HCT116 (cell line): ENCODE measurements around the gene WWOX. TPM values are rescaled to one million over a fixed set of nuclear protein-coding genes. Genes with fewer than 3 reads are reported as not detected.

Experiments used
- ATAC-seq: fragments of 200-7000 bp; cut with Tn5 transposase; 2 replicates; pipeline ENCODE4 v1.9.1; 2020; ENCODE audit warnings: mild to moderate bottlenecking, moderate library complexity
- BruUV-seq: library from RNA; stranded (reverse); fragments of 400-500 nt; replicated peaks from 2 replicates; lab custom pipeline; 2021; lab: Mats Ljungman, UMichigan
- CTCF ChIA-PET: fragments of 300-600 bp; sonication (Branson Sonifier 250); formaldehyde crosslinking; loops from one replicate; lab custom pipeline; 2021; ENCODE audit warnings: antibody characterized with exemption; lab: Charles Lee
- POLR2A ChIA-PET: fragments of 300-600, 350-600 bp; sonication (Branson Sonifier 250); formaldehyde crosslinking; loops from one replicate; lab custom pipeline; 2021; ENCODE audit warnings: antibody characterized with exemption; lab: Charles Lee
- RAD21 ChIA-PET, 2 experiments: fragments of 300-600 bp; sonication (Branson Sonifier 250); formaldehyde crosslinking; loops; one replicate each; lab custom pipeline; 2023; ENCODE audit warnings: low total read pairs in 2 of 2; ENCODE audit not compliant: uncharacterized antibody in 2 of 2, unreplicated experiment in 2 of 2, low non-redundant PET in 1 of 2; lab: Charles Lee
- DNase-seq: peaks from one replicate; pipeline ENCODE4 v3.0.0-alpha.2; 2010; ENCODE audit warnings: low read depth, low spot score
- H2AFZ ChIP-seq: fragments of 200-600 bp; shearing (Covaris generic), sonication (generic); 2 replicates; pipeline ENCODE4 v1.6.1; 2017; ENCODE audit warnings: low read depth, mixed run types, mixed read lengths, antibody characterized with exemption, low read length; ENCODE audit not compliant: poor library complexity, severe bottlenecking
- H3K27ac ChIP-seq: 2 replicates; pipeline ENCODE4 v1.5.1; 2012; ENCODE audit warnings: low read depth, low read length
- H3K27me3 ChIP-seq: fragments of 200-600 bp; sonication (generic); 2 replicates; pipeline ENCODE4 v1.6.1; 2016; ENCODE audit warnings: mixed run types, low read length, mixed read lengths; ENCODE audit not compliant: insufficient read depth
- H3K36me3 ChIP-seq, 2 experiments: fragments of 200-500 bp in 1 of 2; fragments of 200-600 bp in 1 of 2; sonication (Bioruptor generic) in 1 of 2; sonication (generic) in 1 of 2; 2 replicates each; pipeline versions ENCODE4 v1.5.1 to v1.6.1; 2014 to 2016; ENCODE audit warnings: low read length in 2 of 2, inconsistent platforms in 1 of 2, mixed read lengths in 1 of 2, mixed run types in 1 of 2; ENCODE audit not compliant: insufficient read depth in 2 of 2, control insufficient read depth in 1 of 2
- H3K4me1 ChIP-seq, 2 experiments: fragments of 200-600 bp in 1 of 2; sonication (generic) in 1 of 2; 2 replicates each; pipeline versions ENCODE4 v1.5.1 to v1.6.1; 2012 to 2017; ENCODE audit warnings: low read length in 2 of 2, inconsistent platforms in 1 of 2, mild to moderate bottlenecking in 1 of 2, mixed read lengths in 1 of 2, mixed run types in 1 of 2, moderate library complexity in 1 of 2; ENCODE audit not compliant: insufficient read depth in 2 of 2, control insufficient read depth in 1 of 2
- H3K4me2 ChIP-seq: fragments of 200-600 bp; sonication (generic); 2 replicates; pipeline ENCODE4 v1.6.1; 2017; ENCODE audit warnings: mixed run types, low read length, mixed read lengths
- H3K4me3 ChIP-seq, 2 experiments: fragments of 200-600 bp in 1 of 2; sonication (generic) in 1 of 2; replicated peaks in 1 of 2; 2 replicates each; pipeline ENCODE4 v1.5.1; 2011 to 2016; ENCODE audit warnings: low read length in 2 of 2, control low read depth in 1 of 2, low read depth in 1 of 2, mild to moderate bottlenecking in 1 of 2, mixed read lengths in 1 of 2, mixed run types in 1 of 2
- H3K79me2 ChIP-seq: fragments of 200-600 bp; sonication (generic); 2 replicates; pipeline ENCODE4 v1.6.1; 2017; ENCODE audit warnings: mild to moderate bottlenecking, mixed run types, low read length, moderate library complexity, mixed read lengths; ENCODE audit not compliant: insufficient read depth
- H3K9ac ChIP-seq: fragments of 200-600 bp; sonication (generic); 2 replicates; pipeline ENCODE4 v1.6.1; 2016; ENCODE audit warnings: low read length, mixed read lengths
- H3K9me2 ChIP-seq: fragments of 200-600 bp; sonication (generic), shearing (Covaris generic); 2 replicates; pipeline ENCODE4 v1.6.1; 2017; ENCODE audit warnings: mixed run types, mild to moderate bottlenecking, moderate library complexity; ENCODE audit not compliant: insufficient read depth
- H3K9me3 ChIP-seq, 2 experiments: fragments of 200-500 bp in 1 of 2; fragments of 200-600 bp in 1 of 2; sonication (Bioruptor generic) in 1 of 2; sonication (generic) in 1 of 2; 2 replicates each; pipeline ENCODE4 v1.6.1; 2014 to 2017; ENCODE audit warnings: low read length in 2 of 2, mixed read lengths in 2 of 2, inconsistent platforms in 1 of 2, low read depth in 1 of 2, mild to moderate bottlenecking in 1 of 2, mixed run types in 1 of 2, moderate library complexity in 1 of 2; ENCODE audit not compliant: control insufficient read depth in 1 of 2, insufficient read depth in 1 of 2
- H4K20me1 ChIP-seq: fragments of 200-600 bp; sonication (generic), shearing (Covaris generic); 2 replicates; pipeline ENCODE4 v1.6.1; 2017; ENCODE audit warnings: mixed run types, mild to moderate bottlenecking, moderate library complexity; ENCODE audit not compliant: insufficient read depth
- ATF3 ChIP-seq: IDR thresholded peaks from 2 replicates; pipeline ENCODE4 v1.6.1; 2012
- EGR1 ChIP-seq: IDR thresholded peaks from 2 replicates; pipeline ENCODE4 v1.6.1; 2012; ENCODE audit warnings: low read depth
- ELF1 ChIP-seq: IDR thresholded peaks from 2 replicates; pipeline ENCODE4 v1.6.1; 2012; ENCODE audit warnings: low read depth, borderline replicate concordance
- EZH2 ChIP-seq: fragments of 200-600 bp; sonication (generic); IDR thresholded peaks from 2 replicates; pipeline ENCODE4 v1.6.1; 2017; ENCODE audit warnings: antibody characterized with exemption, mixed run types
- EZH2phosphoT487 ChIP-seq: fragments of 200-600 bp; IDR thresholded peaks from 2 replicates; pipeline ENCODE4 v1.6.1; 2018; ENCODE audit warnings: antibody characterized with exemption, borderline replicate concordance
- FOSL1 ChIP-seq: IDR thresholded peaks from 2 replicates; pipeline ENCODE4 v1.6.1; 2012; ENCODE audit warnings: low read depth
- JUND ChIP-seq: IDR thresholded peaks from 2 replicates; pipeline ENCODE4 v1.6.1; 2012
- MAX ChIP-seq: IDR thresholded peaks from 2 replicates; pipeline ENCODE4 v1.6.1; 2012
- POLR2A ChIP-seq: IDR thresholded peaks from 2 replicates; pipeline ENCODE4 v1.7.0; 2011; ENCODE audit warnings: borderline replicate concordance; ENCODE audit not compliant: insufficient read depth, insufficient read length; ENCODE audit errors: extremely low read depth
- RAD21 ChIP-seq: IDR thresholded peaks from 2 replicates; pipeline ENCODE4 v1.6.1; 2012; ENCODE audit warnings: low read depth, mild to moderate bottlenecking
- REST ChIP-seq: IDR thresholded peaks from 2 replicates; pipeline ENCODE4 v1.6.1; 2012; ENCODE audit warnings: low read depth
- SIN3A ChIP-seq: IDR thresholded peaks from 2 replicates; pipeline ENCODE4 v1.6.1; 2012; ENCODE audit warnings: low read depth
- SP1 ChIP-seq: IDR thresholded peaks from 2 replicates; pipeline ENCODE4 v1.6.1; 2012; ENCODE audit warnings: low read depth
- SRF ChIP-seq: IDR thresholded peaks from 2 replicates; pipeline ENCODE4 v1.6.1; 2012; ENCODE audit warnings: low read depth
- TCF7L2 ChIP-seq: IDR thresholded peaks from 2 replicates; pipeline ENCODE4 v1.7.0; 2011; ENCODE audit warnings: borderline replicate concordance, inconsistent platforms; ENCODE audit not compliant: insufficient read depth, insufficient read length; ENCODE audit errors: extremely low read depth
- intact Hi-C: fragments of 100-400 bp; cut with micrococcal nuclease; formaldehyde crosslinking; loops from 2 replicates; pipeline ENCODE4 v1.10.0; 2022
- total RNA-seq: library from RNA; stranded (reverse); gene quantifications from one replicate; pipeline ENCODE4 v1.2.1, GENCODE V29; 2021; ENCODE audit not compliant: unreplicated experiment

WWOX gene
- total RNA-seq, 1 experiment from 2014 or later = 13.7 TPM

DNA sequence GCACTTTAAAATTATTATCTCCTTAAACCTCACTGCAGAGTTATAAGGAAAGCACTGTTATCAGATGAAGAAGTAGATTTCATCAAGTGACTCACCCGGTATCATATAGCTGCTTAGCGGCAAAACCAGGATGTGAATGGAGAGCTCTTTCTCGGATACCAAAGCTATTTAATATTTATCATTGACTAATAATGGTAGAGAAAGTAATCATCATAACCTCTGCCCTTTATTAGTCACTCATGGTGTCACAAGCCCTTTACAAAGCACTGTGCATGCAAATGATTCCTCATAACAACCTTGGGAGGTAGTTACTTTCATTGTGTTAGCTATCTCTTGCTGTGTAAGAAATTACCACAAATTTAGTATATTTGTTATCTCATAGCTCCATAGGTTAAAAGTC, 908.2 kb downstream of the WWOX start:
- intact Hi-C loops = no loop called here
- CTCF ChIA-PET = no interaction called here
- H3K27ac ChIP-seq = no peak overlapping the region

DNA sequence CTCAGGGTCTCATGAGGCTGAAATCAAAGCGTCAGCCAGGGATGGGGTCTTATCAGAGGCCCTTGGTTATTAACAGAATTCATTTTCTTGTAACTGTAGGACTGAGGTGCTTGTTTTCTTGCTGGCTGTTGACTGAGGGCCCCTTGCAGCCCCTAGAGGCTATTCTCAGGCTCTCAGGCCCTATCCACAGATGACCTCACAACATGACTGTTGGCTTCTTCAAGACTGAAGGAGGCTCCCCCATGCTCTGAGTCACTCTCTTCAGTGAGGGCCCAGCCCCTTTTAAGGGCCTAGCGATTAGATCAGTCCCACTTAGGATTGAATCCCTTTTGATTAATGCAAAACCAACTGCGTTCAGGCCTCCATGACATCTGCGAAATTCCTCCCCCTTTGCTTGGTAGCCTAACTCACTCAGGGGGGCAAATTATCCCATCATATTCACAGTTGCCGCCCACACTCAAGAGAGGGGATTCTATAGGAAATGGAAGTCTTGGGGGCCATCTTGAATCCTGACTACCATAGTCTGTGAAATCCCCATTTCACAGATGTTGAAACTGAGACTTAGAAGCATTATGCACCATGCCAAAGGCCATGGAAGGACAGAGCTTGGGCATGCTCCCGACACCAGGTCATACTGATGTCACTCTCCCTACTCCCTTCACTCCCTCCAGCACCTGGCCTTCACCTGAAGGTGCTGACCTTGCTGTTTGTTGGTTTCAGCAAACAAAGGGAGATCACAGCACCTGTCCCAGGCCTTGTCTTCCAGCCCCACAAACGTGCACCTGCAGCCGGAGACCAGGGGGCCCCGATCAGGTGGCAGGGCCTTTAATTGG, 908.8 kb downstream of the WWOX start:
- intact Hi-C loops = no loop called here
- no peak overlapping the region for H3K9ac ChIP-seq
- no peak overlapping the region for H3K27ac ChIP-seq
- TF ChIP-seq EZH2phosphoT487 (no peak), TCF7L2 (no peak), SIN3A (no peak), ATF3 (no peak), RAD21 (no peak), FOSL1 (no peak), JUND (no peak), ELF1 (no peak), EZH2 (no peak), SP1 (no peak), POLR2A (no peak), REST (no peak), MAX (no peak)

More for the DNA sequence above, 908.2 kb downstream of the WWOX start:
- Histone ChIP-seq H3K4me3 (no peak overlapping the region), H3K4me2 (no peak overlapping the region), H2AFZ (no peak overlapping the region), H4K20me1 (no peaks in the 10 kb centered on the region), H3K79me2 (no peaks in the 10 kb centered on the region), H3K27me3 (no peaks in the 10 kb centered on the region), H3K9me3 (peaks cover 0 to 19% of the 10 kb centered on the region in 2 experiments; a peak in 2 of 4 replicates), H3K9ac (no peak overlapping the region), H3K36me3 (no peaks in the 10 kb centered on the region), H3K4me1 (no peaks in the 10 kb centered on the region), H3K9me2 (no peaks in the 10 kb centered on the region)
- ChIA-PET POLR2A (no interaction called here), RAD21 (no interaction called here)
- no TSS peak for BruUV-seq
- DNase-seq (no peak), ATAC-seq (no peak)
- TF ChIP-seq SRF = no peak
- TF ChIP-seq EZH2 = no peak
- TF ChIP-seq EGR1 = no peak
- TF ChIP-seq, all 23 proteins: peak for 0

More for the DNA sequence above, 908.8 kb downstream of the WWOX start:
- H3K9me3 ChIP-seq = peaks cover 0 to 19% of the 10 kb centered on the region in 2 experiments; a peak in 2 of 4 replicates
- H3K4me2 ChIP-seq = no peak overlapping the region
- no peaks in the 10 kb centered on the region for H3K36me3 ChIP-seq
- H3K79me2 ChIP-seq = no peaks in the 10 kb centered on the region
- ChIA-PET POLR2A (no interaction called here), CTCF (no interaction called here), RAD21 (no interaction called here)
- H2AFZ ChIP-seq = no peak overlapping the region
- no peak for ATAC-seq
- H3K27me3 ChIP-seq = no peaks in the 10 kb centered on the region
- no peak for DNase-seq
- no peaks in the 10 kb centered on the region for H4K20me1 ChIP-seq
- H3K4me3 ChIP-seq = no peak overlapping the region
- H3K9me2 ChIP-seq = no peaks in the 10 kb centered on the region
- no TSS peak for BruUV-seq
- H3K4me1 ChIP-seq = no peaks in the 10 kb centered on the region
